DOHH2 (cell line): ENCODE measurements around the gene SCFD2.

Experiments
- H3F3A ChIP-seq: fragments of 200-600 bp; sonication (generic), shearing (Covaris generic); 2 replicates; pipeline ENCODE4 v1.6.0; 2016; ENCODE audit warnings: antibody characterized with exemption, mild to moderate bottlenecking; ENCODE audit not compliant: control insufficient read depth, insufficient read depth
- H3K27ac ChIP-seq: fragments of 200-600 bp; sonication (generic); 2 replicates; pipeline ENCODE4 v1.5.1; 2014; ENCODE audit warnings: low read depth, mild to moderate bottlenecking, low read length, moderate library complexity
- H3K27me3 ChIP-seq: fragments of 200-600 bp; sonication (generic); 2 replicates; pipeline ENCODE4 v1.6.1; 2014; ENCODE audit warnings: mild to moderate bottlenecking, low read length, mixed read lengths; ENCODE audit not compliant: control insufficient read depth
- H3K36me3 ChIP-seq: fragments of 200-600 bp; sonication (generic); 2 replicates; pipeline ENCODE4 v1.6.1; 2014; ENCODE audit warnings: mild to moderate bottlenecking, low read length, moderate library complexity, mixed read lengths; ENCODE audit not compliant: control insufficient read depth
- H3K4me1 ChIP-seq: fragments of 200-600 bp; sonication (generic); 2 replicates; pipeline ENCODE4 v1.6.1; 2014; ENCODE audit warnings: mild to moderate bottlenecking, low read length, mixed read lengths; ENCODE audit not compliant: control insufficient read depth
- H3K4me2 ChIP-seq: fragments of 200-600 bp; sonication (generic); 2 replicates; pipeline ENCODE4 v1.6.0; 2014; ENCODE audit warnings: mild to moderate bottlenecking, low read length, moderate library complexity
- H3K4me3 ChIP-seq: fragments of 200-600 bp; sonication (generic); 2 replicates; pipeline ENCODE4 v1.5.1; 2014; ENCODE audit warnings: mild to moderate bottlenecking, low read length, mixed read lengths
- H3K79me2 ChIP-seq: fragments of 200-600 bp; sonication (generic); 2 replicates; pipeline ENCODE4 v1.6.1; 2014; ENCODE audit warnings: mild to moderate bottlenecking, low read length, mixed read lengths; ENCODE audit not compliant: control insufficient read depth
- H3K9me2 ChIP-seq: fragments of 200-600 bp; sonication (generic); replicated peaks from 2 replicates; pipeline ENCODE4 v1.6.1; 2014; ENCODE audit warnings: mild to moderate bottlenecking, low read length, mixed read lengths; ENCODE audit not compliant: control insufficient read depth
- H3K9me3 ChIP-seq: fragments of 200-600 bp; sonication (generic); 2 replicates; pipeline ENCODE4 v1.6.1; 2014; ENCODE audit warnings: antibody characterized with exemption, low read length, mixed read lengths; ENCODE audit not compliant: control insufficient read depth, insufficient read depth
- H4K20me1 ChIP-seq: fragments of 200-600 bp; sonication (generic); 2 replicates; pipeline ENCODE4 v1.6.0; 2014; ENCODE audit warnings: low read depth, mild to moderate bottlenecking, antibody characterized with exemption, low read length, moderate library complexity; ENCODE audit not compliant: control insufficient read depth, insufficient read depth
- EZH2phosphoT487 ChIP-seq: fragments of 200-600 bp; sonication (generic); IDR thresholded peaks from 2 replicates; pipeline ENCODE4 v1.6.1; 2017; ENCODE audit warnings: borderline replicate concordance, mild to moderate bottlenecking, antibody characterized with exemption, low read length, moderate library complexity, mixed read lengths
- TF ChIP-seq, protein P1 (sequence below): fragments of 200-600 bp; sonication (generic); IDR thresholded peaks from one replicate; pipeline ENCODE4 v1.5.1; 2014; ENCODE audit warnings: antibody characterized with exemption, mild to moderate bottlenecking, low read depth, low read length; ENCODE audit not compliant: poor library complexity, severe bottlenecking

Gene SCFD2

DNA sequence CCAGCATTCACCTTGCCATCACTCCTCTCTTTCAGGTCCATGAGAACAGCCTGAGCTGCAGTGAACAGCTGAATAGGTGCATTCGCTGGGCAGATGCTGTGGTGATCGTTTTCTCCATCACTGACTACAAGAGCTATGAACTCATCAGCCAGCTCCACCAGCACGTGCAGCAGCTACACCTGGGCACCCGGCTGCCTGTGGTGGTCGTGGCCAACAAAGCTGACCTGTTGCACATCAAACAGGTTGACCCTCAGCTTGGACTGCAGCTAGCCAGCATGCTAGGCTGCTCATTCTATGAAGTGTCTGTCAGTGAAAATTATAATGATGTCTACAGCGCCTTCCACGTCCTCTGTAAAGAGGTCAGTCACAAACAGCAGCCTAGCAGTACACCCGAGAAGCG lies 500.6 kb downstream of the SCFD2 start:
- H3K4me2 ChIP-seq, result no peak overlapping the region
- no peaks in the 10 kb centered on the region for H3F3A ChIP-seq
- H3K4me3 ChIP-seq, result no peak overlapping the region

DNA sequence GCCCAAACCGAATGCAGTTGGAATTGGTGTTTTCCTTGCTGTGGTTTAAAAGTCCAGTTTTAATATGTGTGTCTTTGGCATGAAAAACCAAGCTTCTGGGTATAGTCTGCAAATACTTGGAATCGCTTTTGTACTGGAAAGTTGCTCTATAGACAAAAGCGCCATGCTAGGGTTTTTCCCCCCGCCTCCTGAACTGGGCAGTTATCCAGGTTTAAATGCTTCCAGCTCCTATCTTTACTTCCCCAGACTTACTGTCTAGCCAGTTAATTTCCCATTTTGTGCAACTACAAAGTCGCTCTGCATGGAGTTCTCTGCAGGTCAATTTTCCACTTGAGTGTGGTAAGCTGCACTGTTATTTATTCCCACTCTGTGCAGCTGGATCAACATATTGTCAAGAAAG lies 501.1 kb downstream of the SCFD2 start:
- no peak overlapping the region for H3K4me2 ChIP-seq

More for the DNA sequence above, 500.6 kb downstream of the SCFD2 start:
- H3K9me2 ChIP-seq, result no peaks in the 10 kb centered on the region
- H3K9me3 ChIP-seq, result no peaks in the 10 kb centered on the region
- TF ChIP-seq, protein P1, sequence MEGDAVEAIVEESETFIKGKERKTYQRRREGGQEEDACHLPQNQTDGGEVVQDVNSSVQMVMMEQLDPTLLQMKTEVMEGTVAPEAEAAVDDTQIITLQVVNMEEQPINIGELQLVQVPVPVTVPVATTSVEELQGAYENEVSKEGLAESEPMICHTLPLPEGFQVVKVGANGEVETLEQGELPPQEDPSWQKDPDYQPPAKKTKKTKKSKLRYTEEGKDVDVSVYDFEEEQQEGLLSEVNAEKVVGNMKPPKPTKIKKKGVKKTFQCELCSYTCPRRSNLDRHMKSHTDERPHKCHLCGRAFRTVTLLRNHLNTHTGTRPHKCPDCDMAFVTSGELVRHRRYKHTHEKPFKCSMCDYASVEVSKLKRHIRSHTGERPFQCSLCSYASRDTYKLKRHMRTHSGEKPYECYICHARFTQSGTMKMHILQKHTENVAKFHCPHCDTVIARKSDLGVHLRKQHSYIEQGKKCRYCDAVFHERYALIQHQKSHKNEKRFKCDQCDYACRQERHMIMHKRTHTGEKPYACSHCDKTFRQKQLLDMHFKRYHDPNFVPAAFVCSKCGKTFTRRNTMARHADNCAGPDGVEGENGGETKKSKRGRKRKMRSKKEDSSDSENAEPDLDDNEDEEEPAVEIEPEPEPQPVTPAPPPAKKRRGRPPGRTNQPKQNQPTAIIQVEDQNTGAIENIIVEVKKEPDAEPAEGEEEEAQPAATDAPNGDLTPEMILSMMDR, result no peak
- no peak for TF ChIP-seq EZH2phosphoT487
- H3K27ac ChIP-seq, result no peak overlapping the region
- peaks cover 12% of the 10 kb centered on the region for H3K4me1 ChIP-seq
- no peaks in the 10 kb centered on the region for H3K36me3 ChIP-seq
- H3K27me3 ChIP-seq, result peaks cover 11% of the 10 kb centered on the region
- H3K79me2 ChIP-seq, result no peaks in the 10 kb centered on the region
- no peaks in the 10 kb centered on the region for H4K20me1 ChIP-seq

DNA sequence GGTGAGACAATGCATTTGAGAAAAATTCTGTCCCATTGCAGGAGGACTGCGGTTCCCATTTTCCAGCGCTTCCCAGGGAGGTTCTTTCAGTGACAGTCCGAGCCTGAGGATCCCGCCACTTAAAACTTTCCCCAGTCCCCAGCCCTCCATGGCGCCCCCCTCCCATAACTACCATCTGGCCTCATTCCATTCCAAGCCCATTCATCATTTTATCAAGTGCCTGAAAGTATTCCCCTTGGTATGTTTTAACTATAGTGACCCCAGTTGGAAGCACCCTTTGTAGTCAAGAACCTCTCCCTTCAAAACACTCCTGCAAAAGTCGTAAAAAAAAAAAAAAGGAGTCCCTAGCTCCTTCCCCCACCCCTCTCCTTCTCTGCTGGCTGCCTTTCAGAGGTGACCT lies 502.5 kb downstream of the SCFD2 start:
- Histone ChIP-seq H3F3A (no peaks in the 10 kb centered on the region), H3K27me3 (peaks cover 11% of the 10 kb centered on the region), H3K9me3 (no peaks in the 10 kb centered on the region), H3K79me2 (no peaks in the 10 kb centered on the region), H3K4me3 (no peak overlapping the region), H3K36me3 (no peaks in the 10 kb centered on the region), H3K4me1 (peaks cover 12% of the 10 kb centered on the region), H3K27ac (no peak overlapping the region), H4K20me1 (no peaks in the 10 kb centered on the region), H3K9me2 (no peaks in the 10 kb centered on the region), H3K4me2 (no peak overlapping the region)
- TF ChIP-seq, protein P1, result no peak
- no peak for TF ChIP-seq EZH2phosphoT487

More for the DNA sequence above, 501.1 kb downstream of the SCFD2 start:
- Histone ChIP-seq H3K9me2 (no peaks in the 10 kb centered on the region), H3K4me1 (peaks cover 12% of the 10 kb centered on the region), H3K79me2 (no peaks in the 10 kb centered on the region), H3K27ac (no peak overlapping the region), H3K27me3 (peaks cover 11% of the 10 kb centered on the region), H3K9me3 (no peaks in the 10 kb centered on the region), H3K36me3 (no peaks in the 10 kb centered on the region), H3F3A (no peaks in the 10 kb centered on the region), H4K20me1 (no peaks in the 10 kb centered on the region), H3K4me3 (no peak overlapping the region)
- TF ChIP-seq, protein P1, result no peak
- TF ChIP-seq EZH2phosphoT487, result no peak
